GM18502 (cell line): ENCODE measurements around the gene KIF4B.
"Not testable (repeated sequence)": the region's sequence is repeated elsewhere in the genome, so short reads cannot be mapped to it uniquely, and the experiment has no call there.

Experiments
- ATAC-seq: cut with Tn5 transposase; IDR thresholded peaks from one replicate; pipeline ENCODE4 v1.9.1; 2021; ENCODE audit warnings: mild to moderate bottlenecking; ENCODE audit not compliant: unreplicated experiment, poor library complexity

KIF4B gene

GRCh38 chr5:155013526-155013925 is at the start of gene KIF4B:
Gene KIF4B, plus strand, starts transcription at chr5:155013755. Its CDS starts 105 bp downstream, at chr5:155013860.
- no peak for ATAC-seq

GRCh38 chr5:154966081-154966841 is 47.3 kb upstream of the KIF4B start:
- no peak for ATAC-seq

- ATAC-seq: no peak
Measured at GRCh38 chr5:154966874-154967273, 46.7 kb upstream of the KIF4B start.

- ATAC-seq: no peak
Measured at GRCh38 chr5:154967421-154968024, 46.0 kb upstream of the KIF4B start.

- ATAC-seq: no peak
Measured at GRCh38 chr5:154968953-154969352, 44.6 kb upstream of the KIF4B start.

- ATAC-seq: no peak
Measured at GRCh38 chr5:154970759-154971158, 42.8 kb upstream of the KIF4B start.

GRCh38 chr5:154971501-154971900 is 42.1 kb upstream of the KIF4B start:
- no peak for ATAC-seq

GRCh38 chr5:154972476-154973080 is 41.0 kb upstream of the KIF4B start:
- ATAC-seq: no peak

GRCh38 chr5:154976082-154976481 is 37.5 kb upstream of the KIF4B start:
- ATAC-seq: not testable (repeated sequence)

- ATAC-seq: peak; percentile 65
Measured at GRCh38 chr5:154977409-154977808, 36.1 kb upstream of the KIF4B start.

- not testable (repeated sequence) for ATAC-seq
Measured at GRCh38 chr5:154978294-154978693, 35.3 kb upstream of the KIF4B start.

GRCh38 chr5:154984946-154985516 is 28.5 kb upstream of the KIF4B start:
- ATAC-seq: no peak

- no peak for ATAC-seq
Measured at GRCh38 chr5:154986151-154986550, 27.4 kb upstream of the KIF4B start.

- no peak for ATAC-seq
Measured at GRCh38 chr5:154989626-154990025, 23.9 kb upstream of the KIF4B start.

- no peak for ATAC-seq
Measured at GRCh38 chr5:154993461-154993860, 20.1 kb upstream of the KIF4B start.

- no peak for ATAC-seq
Measured at GRCh38 chr5:154995679-154996078, 17.9 kb upstream of the KIF4B start.

- ATAC-seq: no peak
Measured at GRCh38 chr5:154997746-154998145, 15.8 kb upstream of the KIF4B start.

- ATAC-seq: peak; percentile 90
Measured at GRCh38 chr5:154999865-155000264, 13.7 kb upstream of the KIF4B start.

GRCh38 chr5:155001523-155001922 is 12.0 kb upstream of the KIF4B start:
- no peak for ATAC-seq

- ATAC-seq: not testable (repeated sequence)
Measured at GRCh38 chr5:155002722-155003121, 10.8 kb upstream of the KIF4B start.

GRCh38 chr5:155004138-155004744 is 9.3 kb upstream of the KIF4B start:
- no peak for ATAC-seq
